Measurements from ENCODE around the gene SCD5. TPM values are rescaled to one million over a fixed set of nuclear protein-coding genes. Genes with fewer than 3 reads are reported as not detected.

Gene SCD5
- total and polyA plus RNA-seq, 2 of the 13 experiments (the other 11 are each of a cell fraction or from before 2014, with no cell fraction given): not detected

- TF ChIP-seq ARID5B (CRISPR knock-in tag; IDR thresholded peaks at IDR 0.05): 0 out of 2 replicates have a peak, but pooled peaks have one; percentile 22
- TF ChIP-seq EP300 (IDR thresholded peaks at IDR 0.05; ENCODE audit: low read depth in 2 of 2, low read length in 2 of 2): peak in 1 of 2 experiments; percentile 35; a peak in 1 of 4 replicates
- no peak for TF ChIP-seq EP300 (CRISPR knock-in tag; IDR thresholded peaks at IDR 0.05; ENCODE audit: borderline replicate concordance)
- no peak for TF ChIP-seq ZNF781 (CRISPR knock-in tag; IDR thresholded peaks at IDR 0.05; ENCODE audit: borderline replicate concordance, not compliant biosample characterization)
- TF ChIP-seq ZIK1 (CRISPR knock-in tag; IDR thresholded peaks at IDR 0.05; ENCODE audit: borderline replicate concordance, low read depth): no peak
- TF ChIP-seq HNRNPL (IDR thresholded peaks at IDR 0.05; ENCODE audit: low read depth, low read length): 0 out of 2 replicates have a peak, but pooled peaks have one; percentile 40
- no peak for TF ChIP-seq ZFP90 (CRISPR knock-in tag; IDR thresholded peaks at IDR 0.05; ENCODE audit: borderline replicate concordance)
- TF ChIP-seq SOX13 (IDR thresholded peaks at IDR 0.05): no peak
- TF ChIP-seq SOX13 (CRISPR knock-in tag; conservative IDR thresholded peaks at IDR 0.05 in 1 of 2, IDR thresholded peaks at IDR 0.05 in 1 of 2): peak in 1 of 2 experiments; percentile 51; a peak in 1 of 4 replicates
- peak; percentile 36 for TF ChIP-seq YY1 (IDR thresholded peaks at IDR 0.05; ENCODE audit: insufficient read depth, insufficient replicate concordance, low read depth, low read length)
- peak; percentile 16 for TF ChIP-seq TEAD3 (CRISPR knock-in tag; optimal IDR thresholded peaks at IDR 0.05; ENCODE audit: borderline replicate concordance)
- no peak for TF ChIP-seq SOX6 (IDR thresholded peaks at IDR 0.05)
- 0 out of 2 replicates have a peak, but pooled peaks have one; percentile 39 for TF ChIP-seq SOX6 (CRISPR knock-in tag; IDR thresholded peaks at IDR 0.05)
- no peak for TF ChIP-seq ZNF335 (CRISPR knock-in tag; IDR thresholded peaks at IDR 0.05)
- no peak for TF ChIP-seq ZNF331 (CRISPR knock-in tag; IDR thresholded peaks at IDR 0.05)
- TF ChIP-seq SIN3B (IDR thresholded peaks at IDR 0.05; ENCODE audit: low read length): no peak
- no peak for TF ChIP-seq ZEB1 (IDR thresholded peaks at IDR 0.05; ENCODE audit: insufficient replicate concordance, low read depth)
- no peak for TF ChIP-seq TBL1XR1 (IDR thresholded peaks at IDR 0.05; ENCODE audit: borderline replicate concordance, low read length, partially characterized antibody)
- TF ChIP-seq TFAP4 (IDR thresholded peaks at IDR 0.05; ENCODE audit: borderline replicate concordance, low read depth): peak; percentile 39
- no peak for TF ChIP-seq BORCS8-MEF2B (CRISPR knock-in tag; IDR thresholded peaks at IDR 0.05)
- no peak for TF ChIP-seq ZFP37 (CRISPR knock-in tag; IDR thresholded peaks at IDR 0.05; ENCODE audit: borderline replicate concordance)
- TF ChIP-seq PAXIP1 (CRISPR knock-in tag; conservative IDR thresholded peaks at IDR 0.05): peak; percentile 26; the same call in 1 of the 2 replicates
- TF ChIP-seq ZMYM4 (CRISPR knock-in tag; IDR thresholded peaks at IDR 0.05): 0 out of 2 replicates have a peak, but pooled peaks have one; percentile 19
Observed at GRCh38 chr4:82741188-82741587, 57.4 kb downstream of the SCD5 start (continued).
